Memory B cell (primary cell): ENCODE results near the gene RASSF5.
A peak's percentile ranks its signal among the peaks of the same experiment; 100 is the strongest.
"Not testable (repeated sequence)": the region's sequence is repeated elsewhere in the genome, so short reads cannot be mapped to it uniquely, and the experiment has no call there.

ENCODE experiments used
- ATAC-seq: fragments of 150-1000 bp; cut with Tn5 transposase; 2 replicates; pipeline ENCODE4 v1.10.0; 2021; ENCODE audit warnings: low read depth, mild to moderate bottlenecking, moderate library complexity
- DNase-seq, 2 donors: peaks; one replicate each; pipeline ENCODE4 v3.0.0; 2022; ENCODE audit warnings: low spot score in 2 of 2
- H3K27ac Mint-ChIP-seq: one replicate; pipeline ENCODE4 v1.8.0; 2022; ENCODE audit warnings: mild to moderate bottlenecking, moderate library complexity, mixed read lengths
- H3K27me3 Mint-ChIP-seq: one replicate; pipeline ENCODE4 v1.8.0; 2022; ENCODE audit warnings: mixed read lengths
- H3K36me3 Mint-ChIP-seq: one replicate; pipeline ENCODE4 v1.8.0; 2022; ENCODE audit warnings: mild to moderate bottlenecking, mixed read lengths
- H3K4me1 Mint-ChIP-seq: one replicate; pipeline ENCODE4 v1.8.0; 2022; ENCODE audit warnings: mixed read lengths
- H3K4me3 Mint-ChIP-seq: one replicate; pipeline ENCODE4 v1.8.0; 2022; ENCODE audit warnings: mild to moderate bottlenecking, moderate library complexity, mixed read lengths
- H3K9me3 Mint-ChIP-seq: one replicate; pipeline ENCODE4 v1.8.0; 2022; ENCODE audit warnings: mixed read lengths

RASSF5 gene

GRCh38 chr1:206482611-206483010, 24.7 kb upstream of the RASSF5 start:
- Mint-ChIP-seq H3K27me3 (no peaks in the 10 kb centered on the region), H3K4me1 (peaks cover 3% of the 10 kb centered on the region), H3K4me3 (no peak overlapping the region), H3K9me3 (no peaks in the 10 kb centered on the region), H3K27ac (no peak overlapping the region), H3K36me3 (peaks cover 20% of the 10 kb centered on the region)
- DNase-seq: no peak
- ATAC-seq: no peak

DNA sequence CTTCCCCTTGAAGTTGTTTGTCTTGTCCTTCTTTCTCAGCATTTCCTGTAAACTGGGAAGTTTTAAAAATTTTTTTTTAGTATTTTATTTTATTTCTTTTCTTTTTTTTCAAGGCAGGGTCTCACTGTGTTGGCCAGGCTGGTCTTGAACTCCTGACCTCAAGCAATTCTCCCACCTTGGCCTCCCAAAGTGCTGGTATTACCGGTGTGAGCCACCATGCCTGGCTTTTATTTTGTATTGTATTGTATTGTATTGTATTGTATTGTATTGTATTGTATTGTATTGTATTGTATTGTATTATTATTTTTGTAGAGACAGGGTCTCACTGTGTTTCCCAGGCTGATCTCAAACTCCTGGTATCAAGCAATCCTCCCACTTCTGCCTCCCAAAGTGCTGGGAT, 23.5 kb upstream of the RASSF5 start:
- ATAC-seq, DNase-seq, H3K27me3 Mint-ChIP-seq, H3K4me3 Mint-ChIP-seq, H3K27ac Mint-ChIP-seq, H3K4me1 Mint-ChIP-seq, H3K9me3 Mint-ChIP-seq: not testable (repeated sequence)
- peaks cover 22% of the 10 kb centered on the region for H3K36me3 Mint-ChIP-seq

DNA sequence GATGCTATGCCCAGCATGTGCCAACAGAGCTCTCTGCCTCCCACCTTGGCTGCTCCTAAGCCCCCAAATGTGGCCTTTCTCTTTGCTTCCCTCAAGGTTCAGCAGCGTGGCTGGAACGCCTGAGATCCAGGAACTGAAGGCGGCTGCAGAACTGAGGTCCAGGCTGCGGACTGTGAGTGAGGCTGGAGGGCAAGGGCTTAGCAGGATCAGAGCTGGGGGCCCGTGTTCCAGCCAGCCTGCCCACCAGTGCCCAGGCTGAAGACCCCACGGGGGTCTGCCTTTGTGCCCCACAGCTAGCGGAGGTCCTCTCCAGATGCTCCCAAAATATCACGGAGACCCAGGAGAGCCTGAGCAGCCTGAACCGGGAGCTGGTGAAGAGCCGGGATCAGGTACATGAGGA, 22.4 kb upstream of the RASSF5 start:
- ATAC-seq: no peak
- Mint-ChIP-seq H3K27me3 (no peaks in the 10 kb centered on the region), H3K9me3 (no peaks in the 10 kb centered on the region), H3K4me3 (no peak overlapping the region), H3K27ac (no peak overlapping the region), H3K4me1 (no peaks in the 10 kb centered on the region), H3K36me3 (peaks cover 18% of the 10 kb centered on the region)
- DNase-seq: no peak

- ATAC-seq: no peak
- Mint-ChIP-seq H3K9me3 (no peaks in the 10 kb centered on the region), H3K27me3 (no peaks in the 10 kb centered on the region), H3K4me1 (no peaks in the 10 kb centered on the region), H3K4me3 (no peak overlapping the region), H3K36me3 (peaks cover 24% of the 10 kb centered on the region), H3K27ac (no peak overlapping the region)
- DNase-seq: no peak
Measured at GRCh38 chr1:206486995-206487788, 20.1 kb upstream of the RASSF5 start.

- no peak for ATAC-seq
- no peak for DNase-seq
- peaks cover 29% of the 10 kb centered on the region for H3K36me3 Mint-ChIP-seq
- H3K9me3 Mint-ChIP-seq: no peaks in the 10 kb centered on the region
- H3K27me3 Mint-ChIP-seq: no peaks in the 10 kb centered on the region
- H3K4me1 Mint-ChIP-seq: no peaks in the 10 kb centered on the region
- H3K27ac Mint-ChIP-seq: peak overlapping the region; percentile 63
- no peak overlapping the region for H3K4me3 Mint-ChIP-seq
Measured at GRCh38 chr1:206487970-206488369, 19.4 kb upstream of the RASSF5 start.

- Mint-ChIP-seq H3K27ac (no peak overlapping the region), H3K4me1 (no peaks in the 10 kb centered on the region), H3K9me3 (no peaks in the 10 kb centered on the region), H3K36me3 (peaks cover 26% of the 10 kb centered on the region), H3K27me3 (no peaks in the 10 kb centered on the region), H3K4me3 (no peak overlapping the region)
- DNase-seq: no peak
- ATAC-seq: no peak
Measured at GRCh38 chr1:206488466-206488865, 18.9 kb upstream of the RASSF5 start.

DNA sequence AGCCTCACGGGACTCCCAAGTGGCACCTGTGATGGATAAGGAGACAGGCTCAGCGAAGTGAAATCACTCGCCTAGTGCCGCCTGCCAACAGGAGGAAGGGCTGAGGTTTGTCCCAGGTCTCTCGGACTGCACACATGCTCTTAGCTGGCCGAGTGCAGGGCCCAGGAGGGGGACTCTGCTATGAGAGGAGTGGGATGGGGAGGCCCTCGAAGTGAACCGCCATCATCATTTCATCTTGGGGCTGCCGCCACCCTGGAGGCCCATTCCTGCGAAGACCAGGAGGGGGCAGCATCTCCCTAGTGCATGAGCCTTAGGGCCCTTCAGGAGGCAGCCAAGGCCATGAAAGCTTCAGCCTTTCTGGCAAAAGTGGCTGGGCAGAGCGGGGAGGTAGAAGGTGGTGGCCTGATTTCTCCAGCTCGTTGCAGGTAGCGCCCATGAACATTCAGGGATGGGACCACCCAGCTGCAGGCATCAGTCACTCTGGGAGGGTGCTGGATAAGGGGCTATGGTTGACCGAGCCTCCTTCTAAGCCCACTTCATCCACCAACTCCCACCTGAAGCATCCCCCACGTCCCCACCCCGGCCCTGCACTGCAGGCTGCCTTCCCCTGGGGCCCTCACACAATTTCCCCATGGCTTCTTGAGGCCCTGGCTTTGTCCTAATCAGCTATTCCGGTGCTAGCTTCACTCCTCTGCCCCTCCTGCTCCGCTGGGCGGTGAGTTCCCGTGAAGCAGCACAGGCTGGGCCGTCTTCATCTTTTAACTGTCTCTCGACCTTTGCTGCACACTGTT, 17.2 kb upstream of the RASSF5 start:
- Mint-ChIP-seq H3K27ac (no peak overlapping the region), H3K27me3 (no peaks in the 10 kb centered on the region), H3K36me3 (peaks cover 24% of the 10 kb centered on the region)

DNA sequence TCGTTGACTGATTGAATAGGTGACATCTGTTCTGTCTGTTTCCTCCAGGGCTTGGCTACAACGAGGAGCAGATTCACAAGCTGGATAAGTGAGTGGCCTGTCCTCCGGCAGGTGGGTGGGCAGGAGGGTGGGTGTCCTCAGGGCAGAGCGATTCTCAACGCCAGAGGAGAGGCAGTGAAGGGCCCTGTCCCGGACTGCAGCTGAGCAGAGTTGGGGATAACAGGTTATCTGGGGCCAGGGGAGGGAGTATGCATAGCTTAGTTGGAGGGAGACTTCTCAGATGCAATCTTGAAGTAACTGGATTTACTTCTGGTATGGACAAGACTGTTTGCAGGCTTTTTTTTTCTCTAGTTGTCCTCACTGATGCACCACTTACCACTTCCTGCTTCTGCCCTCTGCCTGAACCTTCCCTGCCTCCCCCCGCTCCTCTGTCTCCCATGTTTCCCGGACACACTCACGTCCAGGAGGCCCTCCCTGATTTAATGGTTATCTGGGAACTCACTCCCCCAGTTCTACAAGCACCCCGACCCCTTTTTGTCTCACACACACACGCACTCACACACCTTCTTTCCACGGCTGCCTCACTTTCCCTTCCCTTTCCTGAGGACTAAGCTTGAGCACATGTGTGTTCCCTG, 16.4 kb upstream of the RASSF5 start:
- DNase-seq: no peak
- Mint-ChIP-seq H3K27ac (peak overlapping the region; percentile 29), H3K4me1 (peaks cover 10% of the 10 kb centered on the region), H3K9me3 (no peaks in the 10 kb centered on the region), H3K36me3 (peaks cover 22% of the 10 kb centered on the region), H3K27me3 (no peaks in the 10 kb centered on the region), H3K4me3 (no peak overlapping the region)
- ATAC-seq: no peak

More for the DNA sequence above, 17.2 kb upstream of the RASSF5 start:
- ATAC-seq (peak; percentile 92), DNase-seq (peak; percentile 71 to 78)
- Mint-ChIP-seq H3K4me3 (no peak overlapping the region), H3K4me1 (peaks cover 6% of the 10 kb centered on the region), H3K9me3 (no peaks in the 10 kb centered on the region)

- peaks cover 22% of the 10 kb centered on the region for H3K36me3 Mint-ChIP-seq
- H3K27me3 Mint-ChIP-seq: no peaks in the 10 kb centered on the region
- DNase-seq (no peak), ATAC-seq (no peak)
- H3K4me3 Mint-ChIP-seq: no peak overlapping the region
- H3K27ac Mint-ChIP-seq: peak overlapping the region; percentile 29
- H3K4me1 Mint-ChIP-seq: peaks cover 18% of the 10 kb centered on the region
- no peaks in the 10 kb centered on the region for H3K9me3 Mint-ChIP-seq
Measured at GRCh38 chr1:206491616-206492015, 15.7 kb upstream of the RASSF5 start.

DNA sequence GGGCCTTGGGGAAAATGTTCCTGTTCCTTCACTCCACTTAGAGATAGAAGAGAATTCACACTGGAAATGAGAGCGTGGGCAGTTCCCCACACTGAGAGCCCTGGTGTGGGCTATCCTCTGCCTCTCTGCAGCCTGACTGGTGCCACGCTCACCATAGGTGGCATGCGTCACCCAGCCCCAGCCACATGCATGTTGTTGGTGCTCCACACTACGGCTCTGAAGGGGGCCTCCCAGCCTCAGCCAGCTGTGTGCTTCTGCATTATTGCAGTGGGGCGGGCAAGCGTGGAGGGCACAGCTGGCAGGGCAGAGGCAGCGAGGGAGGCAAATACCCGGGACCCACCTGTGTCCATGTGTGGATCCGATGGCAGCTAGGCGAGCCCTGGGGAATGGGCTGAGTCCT, 14.7 kb upstream of the RASSF5 start:
- no peak overlapping the region for H3K4me3 Mint-ChIP-seq
- peaks cover 19% of the 10 kb centered on the region for H3K36me3 Mint-ChIP-seq
- H3K27ac Mint-ChIP-seq: no peak overlapping the region
- H3K9me3 Mint-ChIP-seq: no peaks in the 10 kb centered on the region
- DNase-seq (no peak), ATAC-seq (no peak)
- H3K4me1 Mint-ChIP-seq: peaks cover 27% of the 10 kb centered on the region
- H3K27me3 Mint-ChIP-seq: no peaks in the 10 kb centered on the region

DNA sequence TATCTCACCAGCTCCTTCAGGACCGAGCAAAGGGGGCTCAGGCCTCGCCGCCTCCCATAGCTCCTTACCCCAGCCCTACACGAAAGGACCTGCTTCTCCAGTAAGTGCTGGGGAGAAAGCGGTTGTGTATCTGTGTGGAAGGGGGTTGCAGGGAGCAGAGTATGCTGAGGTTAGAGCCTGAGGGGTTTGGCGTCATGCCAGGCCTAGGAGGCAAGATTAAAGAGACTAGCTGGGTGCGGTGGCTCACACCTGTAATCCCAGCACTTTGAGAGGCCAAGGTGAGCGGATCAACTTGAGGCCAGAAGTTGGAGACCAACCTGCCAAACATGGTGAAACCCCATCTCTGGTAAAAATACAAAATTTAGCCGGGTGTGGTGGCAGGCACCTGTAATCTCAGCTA, 14.1 kb upstream of the RASSF5 start:
- H3K4me1 Mint-ChIP-seq: peaks cover 31% of the 10 kb centered on the region
- H3K36me3 Mint-ChIP-seq: peaks cover 13% of the 10 kb centered on the region
- DNase-seq: no peak
- no peaks in the 10 kb centered on the region for H3K27me3 Mint-ChIP-seq
- no peaks in the 10 kb centered on the region for H3K9me3 Mint-ChIP-seq
- ATAC-seq: no peak
- H3K27ac Mint-ChIP-seq: no peak overlapping the region
- H3K4me3 Mint-ChIP-seq: no peak overlapping the region

GRCh38 chr1:206495011-206495461, 12.3 kb upstream of the RASSF5 start:
- ATAC-seq (no peak), DNase-seq (no peak)
- no peak overlapping the region for H3K4me3 Mint-ChIP-seq
- peaks cover 17% of the 10 kb centered on the region for H3K36me3 Mint-ChIP-seq
- no peaks in the 10 kb centered on the region for H3K9me3 Mint-ChIP-seq
- H3K4me1 Mint-ChIP-seq: peaks cover 31% of the 10 kb centered on the region
- H3K27me3 Mint-ChIP-seq: no peaks in the 10 kb centered on the region
- peak overlapping the region; percentile 91 for H3K27ac Mint-ChIP-seq

GRCh38 chr1:206495493-206496046, 11.8 kb upstream of the RASSF5 start:
- no peaks in the 10 kb centered on the region for H3K27me3 Mint-ChIP-seq
- peaks cover 31% of the 10 kb centered on the region for H3K4me1 Mint-ChIP-seq
- H3K9me3 Mint-ChIP-seq: no peaks in the 10 kb centered on the region
- no peak overlapping the region for H3K4me3 Mint-ChIP-seq
- H3K27ac Mint-ChIP-seq: peak overlapping the region; percentile 91
- ATAC-seq (peak; percentile 24), DNase-seq (no peak)
- peaks cover 17% of the 10 kb centered on the region for H3K36me3 Mint-ChIP-seq
